K562 (cell line): ENCODE data around the gene TMEM25. TPM values are rescaled to one million over a fixed set of nuclear protein-coding genes. Genes with fewer than 3 reads are reported as not detected.

Experiments
- ATAC-seq: fragments of 200-7000 bp; cut with Tn5 transposase; 3 replicates; pipeline ENCODE4 v1.9.1; 2020; ENCODE audit warnings: moderate library complexity
- BruUV-seq: library from RNA; stranded (reverse); fragments of 400-500 nt; replicated peaks from 2 replicates; lab custom pipeline; 2021; lab: Mats Ljungman, UMichigan
- CTCF ChIA-PET: fragments of 300-600 bp; formaldehyde crosslinking; extraction: SDS; loops from one replicate; lab custom pipeline; 2021; ENCODE audit warnings: low intra/inter-chr PET ratio; lab: Yijun Ruan, JAX
- POLR2A ChIA-PET: fragments of 300-600, 350-650 bp; sonication (Branson Sonifier 250); formaldehyde crosslinking; extraction: SDS; loops from one replicate; lab custom pipeline; 2021; ENCODE audit warnings: antibody characterized with exemption, inconsistent platforms; lab: Yijun Ruan, JAX
- DNase-seq, 4 experiments: peaks; one replicate each; pipeline versions ENCODE4 v3.0.0 to v3.0.0-alpha.2; 2011 to 2018; ENCODE audit warnings: low spot score in 3 of 4, mixed read lengths in 3 of 4; ENCODE audit errors: extremely low read depth in 1 of 4
- FAIRE-seq: peaks from 2 replicates; lab custom pipeline; 2011; peaks lifted over from hg19 to GRCh38; lab: Jason Lieb, UNC
- H2AFZ ChIP-seq: 2 replicates; pipeline ENCODE4 v1.6.0; 2011; ENCODE audit warnings: low read depth, low read length, control low read depth, inconsistent platforms
- H3K27ac ChIP-seq: fragments of 200-600 bp; 3 replicates; pipeline ENCODE4 v1.8.0; 2011; ENCODE audit warnings: low read depth, mild to moderate bottlenecking, control low read depth, inconsistent platforms, low read length, moderate library complexity, mixed read lengths; ENCODE audit errors: extremely low read depth
- H3K27me3 ChIP-seq, 2 experiments: fragments of 300-600 bp in 1 of 2; 2 replicates in 1 of 2; 3 replicates in 1 of 2; pipeline versions ENCODE4 v1.6.0 to v1.8.0; 2011; ENCODE audit warnings: inconsistent platforms in 2 of 2, low read length in 2 of 2, mild to moderate bottlenecking in 1 of 2, mixed read lengths in 1 of 2, moderate library complexity in 1 of 2; ENCODE audit not compliant: control insufficient read depth in 2 of 2, insufficient read depth in 2 of 2
- H3K36me3 ChIP-seq: fragments of 300-600 bp; 3 replicates; pipeline ENCODE4 v1.8.0; 2011; ENCODE audit warnings: mild to moderate bottlenecking, low read length, inconsistent platforms; ENCODE audit not compliant: control insufficient read depth, insufficient read depth
- H3K4me1 ChIP-seq, 2 experiments: fragments of 200-600 bp in 1 of 2; replicated peaks in 1 of 2; 2 replicates in 1 of 2; 3 replicates in 1 of 2; pipeline versions ENCODE4 v1.5.1 to v1.8.0; 2011; ENCODE audit warnings: inconsistent platforms in 2 of 2, low read length in 2 of 2, mild to moderate bottlenecking in 1 of 2, mixed read lengths in 1 of 2, moderate library complexity in 1 of 2; ENCODE audit not compliant: control insufficient read depth in 2 of 2, insufficient read depth in 2 of 2
- H3K4me2 ChIP-seq: 2 replicates; pipeline ENCODE4 v1.6.1; 2011; ENCODE audit warnings: low read length, control low read depth, inconsistent platforms, mixed read lengths; ENCODE audit not compliant: insufficient read depth
- H3K4me3 ChIP-seq: fragments of 200-600 bp; sonication (generic), shearing (Covaris generic); 2 replicates; pipeline ENCODE4 v1.5.1; 2016; ENCODE audit warnings: control low read depth, inconsistent platforms
- H3K79me2 ChIP-seq: fragments of 200-600 bp; 3 replicates; pipeline ENCODE4 v1.8.0; 2011; ENCODE audit warnings: low read length, inconsistent platforms; ENCODE audit not compliant: control insufficient read depth, insufficient read depth
- H3K9ac ChIP-seq, 2 experiments: 2 replicates each; pipeline versions ENCODE4 v1.6.0 to v1.6.1; 2011; ENCODE audit warnings: low read depth in 2 of 2, low read length in 2 of 2, control low read depth in 1 of 2, inconsistent platforms in 1 of 2, mild to moderate bottlenecking in 1 of 2, mixed read lengths in 1 of 2; ENCODE audit not compliant: insufficient read depth in 1 of 2
- H3K9me1 ChIP-seq: one replicate; pipeline ENCODE4 v1.6.0; 2011; ENCODE audit warnings: inconsistent platforms, mild to moderate bottlenecking, low read length, moderate library complexity; ENCODE audit not compliant: control insufficient read depth, insufficient read depth
- H3K9me3 ChIP-seq: replicated peaks from 2 replicates; pipeline ENCODE4 v1.5.1; 2011; ENCODE audit warnings: low read depth, low read length, inconsistent platforms; ENCODE audit not compliant: control insufficient read depth, insufficient read depth
- H4K20me1 ChIP-seq: replicated peaks from 2 replicates; pipeline ENCODE4 v1.6.1; 2011; ENCODE audit warnings: low read length, inconsistent platforms, mixed read lengths; ENCODE audit not compliant: control insufficient read depth, insufficient read depth
- AFF1 ChIP-seq, 2 experiments: fragments of 450-650 bp; IDR thresholded peaks; 2 replicates each; pipeline ENCODE4 v1.6.1; 2018; ENCODE audit warnings: mild to moderate bottlenecking in 2 of 2, low read depth in 1 of 2; ENCODE audit not compliant: partially characterized antibody in 2 of 2
- ARID4B ChIP-seq: sonication (generic); formaldehyde crosslinking; IDR thresholded peaks from 2 replicates; pipeline ENCODE4 v1.8.0; 2022; ENCODE audit warnings: mild to moderate bottlenecking, missing genetic modification reagents
- C11orf30 ChIP-seq: fragments of 450-650 bp; IDR thresholded peaks from 2 replicates; pipeline ENCODE4 v1.6.1; 2016; ENCODE audit warnings: low read depth, mild to moderate bottlenecking
- MAFG ChIP-seq: fragments of 450-650 bp; conservative IDR thresholded peaks from 2 replicates; pipeline ENCODE4 v1.6.1; 2016; ENCODE audit warnings: missing genetic modification characterization, missing compliant biosample characterization
- PATZ1 ChIP-seq: fragments of 250-450 bp; sonication (Bioruptor Pico); IDR thresholded peaks from 2 replicates; pipeline ENCODE4 v1.5.0; 2020; ENCODE audit warnings: mild to moderate bottlenecking, borderline replicate concordance
- PHB2 ChIP-seq: fragments of 450-650 bp; IDR thresholded peaks from 2 replicates; pipeline ENCODE4 v1.6.1; 2017; ENCODE audit warnings: low read depth
- ZBTB26 ChIP-seq: fragments of 450-650 bp; formaldehyde crosslinking; IDR thresholded peaks from 2 replicates; pipeline ENCODE4 v1.4.0; 2022; ENCODE audit warnings: missing genetic modification characterization
- ZNF316 ChIP-seq: fragments of 450-650 bp; IDR thresholded peaks from 2 replicates; pipeline ENCODE4 v1.6.1; 2016
- ZNF384 ChIP-seq: IDR thresholded peaks from 2 replicates; pipeline ENCODE4 v1.6.1; 2012; ENCODE audit warnings: low read depth, low read length, improper control_type of control experiment
- WGBS: fragments of 100-300 bp; shearing (Covaris generic); methylation state at CpG from one replicate; pipeline ENCODE4 v1.1.6; 2016; ENCODE audit warnings: low coverage, mixed read lengths; ENCODE audit not compliant: insufficient coverage; ENCODE audit errors: missing lambda C conversion rate; 5-methylcytosine and 5-hydroxymethylcytosine counted together
- in situ Hi-C: fragments of 300-500 bp; cut with MboI; formaldehyde crosslinking; loops from 4 replicates; pipeline ENCODE4 v1.15.0; 2018; ENCODE audit warnings: inconsistent platforms, mixed read lengths
- intact Hi-C: fragments of 100-400 bp; cut with micrococcal nuclease; formaldehyde crosslinking; loops from 2 replicates; pipeline ENCODE4 v1.14.2; 2022
- polyA plus RNA-seq, 8 experiments: library from polyadenylated mRNA; depleted of rRNA in 4 of 8; stranded (reverse) in 5 of 8; unstranded in 3 of 8; fragments of >200 nt; fragmentation: Nextera tagmentation in 2 of 8; fragmentation: Illumina TruSeq in 1 of 8; extraction: Ambion mirVana in 2 of 8; extraction: Trizol in 1 of 8; gene quantifications; 2 replicates each; pipeline versions ENCODE4 v1.2.1 to v1.2.3, GENCODE V29; 2011 to 2014; ENCODE audit warnings: inconsistent platforms in 1 of 8, missing spikeins in 1 of 8
- total RNA-seq, 7 experiments: library from RNA; depleted of rRNA in 6 of 7; stranded (reverse); fragments of >200 nt in 6 of 7; fragmentation: Illumina TruSeq in 2 of 7; extraction: Trizol in 2 of 7; gene quantifications; 2 replicates each; pipeline versions ENCODE4 v1.2.1 to v1.2.3, GENCODE V29; 2011 to 2021; ENCODE audit warnings: low replicate concordance in 1 of 7

TMEM25 gene
- total and polyA plus RNA-seq, 9 of the 15 experiments (the other 6 are each of a cell fraction or from before 2014, with no cell fraction given): 0.34 to 3.8 (median 2.0) TPM

GRCh38 chr11:118569670-118570069, 38.7 kb downstream of the TMEM25 start:
- Histone ChIP-seq H3K27ac (no peak overlapping the region), H3K9me1 (no peaks in the 10 kb centered on the region), H3K9me3 (no peaks in the 10 kb centered on the region), H4K20me1 (peaks cover 16% of the 10 kb centered on the region; the same call in 1 of the 2 replicates), H2AFZ (peak overlapping the region; percentile 25; the same call in 1 of the 2 replicates), H3K4me1 (peaks cover 10% of the 10 kb centered on the region in 2 experiments), H3K27me3 (no peaks in the 10 kb centered on the region), H3K9ac (no peak overlapping the region), H3K79me2 (peaks cover 25% of the 10 kb centered on the region), H3K4me3 (no peak overlapping the region), H3K36me3 (peaks cover 6% of the 10 kb centered on the region), H3K4me2 (no peak overlapping the region)
- 33% methylated on average over 2 of the region's 2 CpGs for WGBS
- ChIA-PET POLR2A (interaction anchor here (0.7 kb wide), 1 partner anchor 539 kb away, joined by 4 read pairs; no protein-coding TSS in a partner anchor), CTCF (no interaction called here)
- in situ Hi-C loops: no loop called here
- TF ChIP-seq PHB2 (no peak), ZNF384 (peak; percentile 49), ZNF316 (peak; percentile 79), ARID4B (no peak), ZBTB26 (no peak), MAFG (tag) (0 out of 2 replicates have a peak, but pooled peaks have one; percentile 4), C11orf30 (peak; percentile 59; the same call in 1 of the 2 replicates), PATZ1 (no peak), AFF1 (IDR thresholded peaks at IDR 0.05; ENCODE audit: low read depth in 1 of 2, partially characterized antibody in 2 of 2) (no peak)
- ATAC-seq (no peak), FAIRE-seq (no peak), DNase-seq (no peak)
- BruUV-seq: no TSS peak
- intact Hi-C loops: loop anchor here (5.0 to 10.0 kb wide), 4 partner anchors 37 to 272 kb away; partner anchors contain the start of genes ATP5MG and TMEM25
